ENCODE measurements around the gene PLEKHN1.

Gene PLEKHN1

GRCh38 chr1:944341-945325 lies 21.6 kb upstream of the PLEKHN1 start (continued):
- TF ChIP-seq ZNF311 (tag by site-specific recombination; IDR thresholded peaks at IDR 0.05; ENCODE audit: borderline replicate concordance) (no peak), ZNF2 (tag by site-specific recombination; IDR thresholded peaks at IDR 0.05) (no peak), ZFP3 (tag by site-specific recombination; IDR thresholded peaks at IDR 0.05; ENCODE audit: low read depth) (no peak), ZBTB10 (tag by site-specific recombination; IDR thresholded peaks at IDR 0.05) (no peak; the same call in 1 of the 2 replicates), ZNF239 (tag by site-specific recombination; IDR thresholded peaks at IDR 0.05) (no peak), ZNF16 (tag by site-specific recombination; IDR thresholded peaks at IDR 0.05; ENCODE audit: low read depth) (no peak), ZNF571 (tag by site-specific recombination; IDR thresholded peaks at IDR 0.05) (no peak), ZNF626 (tag by site-specific recombination; IDR thresholded peaks at IDR 0.05) (no peak), HOXC10 (CRISPR knock-in tag; IDR thresholded peaks at IDR 0.05) (no peak), ZNF121 (tag by site-specific recombination; IDR thresholded peaks at IDR 0.05) (no peak), ZNF341 (tag by site-specific recombination; IDR thresholded peaks at IDR 0.05; ENCODE audit: low read depth) (peak; percentile 73), ZNF146 (tag by site-specific recombination; IDR thresholded peaks at IDR 0.05) (no peak), ZNF37A (tag by site-specific recombination; IDR thresholded peaks at IDR 0.05) (no peak), ZNF335 (tag by site-specific recombination; conservative IDR thresholded peaks at IDR 0.05) (no peak), ZNF416 (tag by site-specific recombination; IDR thresholded peaks at IDR 0.05) (no peak), KLF8 (tag by site-specific recombination; IDR thresholded peaks at IDR 0.05) (peak; percentile 81), IKZF3 (tag by site-specific recombination; IDR thresholded peaks at IDR 0.05) (0 out of 2 replicates have a peak, but pooled peaks have one; percentile 7), ZNF549 (tag by site-specific recombination; IDR thresholded peaks at IDR 0.05) (no peak), KLF9 (tag by site-specific recombination; IDR thresholded peaks at IDR 0.05; ENCODE audit: low read depth) (peak; percentile 88), TRIM28 (IDR thresholded peaks at IDR 0.05; ENCODE audit: borderline replicate concordance, low read length) (0 out of 2 replicates have a peak, but pooled peaks have one; percentile 2), ZBTB44 (tag by site-specific recombination; IDR thresholded peaks at IDR 0.05) (no peak), ZNF830 (tag by site-specific recombination; IDR thresholded peaks at IDR 0.05; ENCODE audit: low read depth) (no peak), ZNF248 (tag by site-specific recombination; IDR thresholded peaks at IDR 0.05) (no peak), ZNF530 (tag by site-specific recombination; IDR thresholded peaks at IDR 0.05; ENCODE audit: low read depth) (no peak), ZNF501 (tag by site-specific recombination; IDR thresholded peaks at IDR 0.05) (no peak), ZNF629 (tag by site-specific recombination; IDR thresholded peaks at IDR 0.05) (peak; percentile 90), ZNF510 (tag by site-specific recombination; IDR thresholded peaks at IDR 0.05; ENCODE audit: insufficient replicate concordance) (no peak), SP2 (tag by site-specific recombination; IDR thresholded peaks at IDR 0.05) (no peak; the same call in 1 of the 2 replicates), ZNF292 (tag by site-specific recombination; IDR thresholded peaks at IDR 0.05; ENCODE audit: borderline replicate concordance, low read depth) (no peak), ZNF560 (tag by site-specific recombination; IDR thresholded peaks at IDR 0.05; ENCODE audit: borderline replicate concordance) (no peak), ZNF280D (tag by site-specific recombination; IDR thresholded peaks at IDR 0.05) (no peak), ZNF558 (tag by site-specific recombination; IDR thresholded peaks at IDR 0.05) (no peak), ZNF777 (tag by site-specific recombination; IDR thresholded peaks at IDR 0.05; ENCODE audit: borderline replicate concordance) (no peak), ZNF214 (tag by site-specific recombination; IDR thresholded peaks at IDR 0.05; ENCODE audit: borderline replicate concordance) (no peak)

All from HEK293 (cell line).